Heart left ventricle (tissue), 16 donors: Measurements from ENCODE around the gene DDHD1. TPM values are rescaled to one million over a fixed set of nuclear protein-coding genes. Genes with fewer than 3 reads are reported as not detected.
A peak's percentile ranks its signal among the peaks of the same experiment; 100 is the strongest.

Experiments
- ATAC-seq, 4 donors: fragments of 200-7000 bp; cut with Tn5 transposase; one replicate each; pipeline ENCODE4 v1.9.1; 2020 to 2022; ENCODE audit warnings: moderate library complexity in 4 of 4, mild to moderate bottlenecking in 3 of 4, moderate number of reproducible peaks in 1 of 4
- DNase-seq, 5 donors: peaks; one replicate each; pipeline ENCODE4 v3.0.0-alpha.2; 2020
- H3K27ac ChIP-seq, 12 donors: fragments of 200-600 bp; sonication (generic) in 4 of 12; one replicate each; pipeline versions ENCODE4 v1.5.0 to v1.8.0; 2016 to 2022; ENCODE audit warnings: mild to moderate bottlenecking in 2 of 12
- H3K27me3 ChIP-seq, 9 donors: fragments of 200-600 bp; sonication (generic) in 2 of 9; one replicate each; pipeline versions ENCODE4 v1.5.1 to v1.8.0; 2016 to 2022; ENCODE audit warnings: mild to moderate bottlenecking in 3 of 9
- H3K36me3 ChIP-seq, 9 donors: fragments of 200-600 bp; sonication (generic) in 2 of 9; one replicate each; pipeline versions ENCODE4 v1.5.0 to v1.8.0; 2018 to 2022; ENCODE audit warnings: mild to moderate bottlenecking in 2 of 9
- H3K4me1 ChIP-seq, 12 donors: fragments of 200-600 bp; sonication (generic) in 4 of 12; one replicate each; pipeline versions ENCODE4 v1.5.0 to v1.8.0; 2016 to 2022; ENCODE audit warnings: mild to moderate bottlenecking in 3 of 12
- H3K4me3 ChIP-seq, 12 donors: fragments of 200-600 bp; sonication (generic) in 4 of 12; one replicate each; pipeline versions ENCODE4 v1.5.0 to v1.8.0; 2017 to 2022; ENCODE audit warnings: mild to moderate bottlenecking in 9 of 12, moderate library complexity in 4 of 12
- H3K9me3 ChIP-seq, 12 donors: fragments of 200-600 bp; sonication (generic) in 4 of 12; one replicate each; pipeline versions ENCODE4 v1.5.0 to v1.8.0; 2016 to 2022; ENCODE audit warnings: mild to moderate bottlenecking in 1 of 12
- POLR2A ChIP-seq, 2 donors: fragments of 450-650 bp; IDR thresholded peaks; one replicate each; pipeline ENCODE4 v1.6.1; 2017; ENCODE audit warnings: antibody characterized with exemption in 2 of 2, mild to moderate bottlenecking in 2 of 2, moderate library complexity in 2 of 2
- WGBS, 4 donors: extraction: QIAGEN DNeasy Blood & Tissue Kit in 2 of 4; methylation state at CpG; one replicate each; pipeline versions ENCODE4 v1.1.5 to v1.1.7; 2013 to 2018; 5-methylcytosine and 5-hydroxymethylcytosine counted together
- intact Hi-C, 10 donors: fragments of 100-400 bp; cut with DNase I; formaldehyde crosslinking; loops; one replicate each; pipeline versions ENCODE4 v1.11.1 to v1.14.2; 2022
- polyA plus RNA-seq, 2 donors: library from polyadenylated mRNA; stranded (reverse); fragments of 200-250 nt; gene quantifications; one replicate each; pipeline ENCODE4 v1.2.3, GENCODE V29; 2013
- total RNA-seq, 9 donors: library from RNA; depleted of rRNA in 2 of 9; stranded (reverse); fragments of >200 nt in 2 of 9; fragmentation: NEBNext Ultra II Directional in 3 of 9; extraction: Animal tissue kit (Norgen Biotek cat#: 25700) in 3 of 9; gene quantifications; one replicate each; pipeline versions ENCODE4 v1.1.0 to v1.2.4, GENCODE V29; 2016 to 2023
- TF ChIP-seq, protein P1 (sequence below), 12 donors: fragments of 200-600 bp; sonication (generic) in 4 of 12; IDR thresholded peaks; one replicate each; pipeline versions ENCODE4 v1.5.0 to v1.8.0; 2018 to 2022; ENCODE audit warnings: antibody characterized with exemption in 12 of 12, mild to moderate bottlenecking in 5 of 12
- donor health status: ischemic (EF 13 %, LVEDD 7.1; RV severe dilation, severe dysfunction).
- donor health status: healthy with polysubstance abuse.
- donor health status: DM: no; HTN: yes; CAD: no.
- donor health status: DM: no; HTN: no; CAD: no.
- donor health status: ischemic (EF 25% LVEDD 6.9; RV normal size, moderate dysfunction).
- donor health status: ischemic (EF 25% LVEDD 5.7; RV mildly dilated, moderate dysfunction).
- donor health status: healthy.
- donor health status: DM: yes; HTN: yes; CAD: no.
- donor health status: ischemic (EF 35%, LVEDD 5.7; RV mildly dilated, moderate dysfunction).
- donor health status: nonischemic (EF 11% LVEDD 7.7; RV severe dilation, severe dysfunction).
- donor health status: DM: yes; HTN: yes; CAD: no.
- donor health status: PGD.
- donor health status: ischemic (EF 29% LVEDD 5.4; RV normal size, mild dysfunction).
- donor health status: nonischemic (EF 23%, LVEDD 6.1; RV moderate dilation, normal function).

Gene DDHD1
- total and polyA plus RNA-seq, 11 donors: 3.5 to 12.1 (median 7.0) TPM

DNA sequence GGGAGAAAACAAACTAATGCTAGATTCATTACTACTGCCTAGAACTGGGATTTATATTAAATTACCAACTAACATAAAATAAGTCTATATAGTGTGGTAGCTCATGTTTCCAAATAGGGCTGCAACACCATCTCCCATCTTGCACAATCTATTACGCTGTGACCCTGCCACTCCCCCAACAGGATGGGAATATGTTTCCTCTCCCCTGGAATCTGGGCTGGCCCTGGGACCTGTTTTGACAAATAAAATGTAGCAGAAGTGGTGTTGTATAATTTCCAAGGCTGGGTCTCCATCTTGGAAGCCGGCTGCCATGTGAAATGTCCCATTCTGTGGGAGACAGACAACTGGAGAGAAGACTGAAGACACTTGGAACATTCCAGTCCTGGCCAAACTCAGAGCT is 156.6 kb downstream of the DDHD1 start:
- no peaks in the 10 kb centered on the region for H3K9me3 ChIP-seq
- intact Hi-C loops: no loop called here
- TF ChIP-seq, protein P1, sequence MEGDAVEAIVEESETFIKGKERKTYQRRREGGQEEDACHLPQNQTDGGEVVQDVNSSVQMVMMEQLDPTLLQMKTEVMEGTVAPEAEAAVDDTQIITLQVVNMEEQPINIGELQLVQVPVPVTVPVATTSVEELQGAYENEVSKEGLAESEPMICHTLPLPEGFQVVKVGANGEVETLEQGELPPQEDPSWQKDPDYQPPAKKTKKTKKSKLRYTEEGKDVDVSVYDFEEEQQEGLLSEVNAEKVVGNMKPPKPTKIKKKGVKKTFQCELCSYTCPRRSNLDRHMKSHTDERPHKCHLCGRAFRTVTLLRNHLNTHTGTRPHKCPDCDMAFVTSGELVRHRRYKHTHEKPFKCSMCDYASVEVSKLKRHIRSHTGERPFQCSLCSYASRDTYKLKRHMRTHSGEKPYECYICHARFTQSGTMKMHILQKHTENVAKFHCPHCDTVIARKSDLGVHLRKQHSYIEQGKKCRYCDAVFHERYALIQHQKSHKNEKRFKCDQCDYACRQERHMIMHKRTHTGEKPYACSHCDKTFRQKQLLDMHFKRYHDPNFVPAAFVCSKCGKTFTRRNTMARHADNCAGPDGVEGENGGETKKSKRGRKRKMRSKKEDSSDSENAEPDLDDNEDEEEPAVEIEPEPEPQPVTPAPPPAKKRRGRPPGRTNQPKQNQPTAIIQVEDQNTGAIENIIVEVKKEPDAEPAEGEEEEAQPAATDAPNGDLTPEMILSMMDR (IDR thresholded peaks at IDR 0.05): no peak
- no peak for TF ChIP-seq POLR2A (IDR thresholded peaks at IDR 0.05)
- ATAC-seq (no peak), DNase-seq (no peak)
- H3K4me1 ChIP-seq: peaks cover 0 to 1% (median 0%) of the 10 kb centered on the region in 12 donors
- H3K4me3 ChIP-seq: no peak overlapping the region
- H3K36me3 ChIP-seq: no peaks in the 10 kb centered on the region
- 77 to 92% (median 90%) methylated on average over 2 of the region's 2 CpGs for WGBS, 4 donors
- no peaks in the 10 kb centered on the region for H3K27me3 ChIP-seq
- no peak overlapping the region for H3K27ac ChIP-seq

DNA sequence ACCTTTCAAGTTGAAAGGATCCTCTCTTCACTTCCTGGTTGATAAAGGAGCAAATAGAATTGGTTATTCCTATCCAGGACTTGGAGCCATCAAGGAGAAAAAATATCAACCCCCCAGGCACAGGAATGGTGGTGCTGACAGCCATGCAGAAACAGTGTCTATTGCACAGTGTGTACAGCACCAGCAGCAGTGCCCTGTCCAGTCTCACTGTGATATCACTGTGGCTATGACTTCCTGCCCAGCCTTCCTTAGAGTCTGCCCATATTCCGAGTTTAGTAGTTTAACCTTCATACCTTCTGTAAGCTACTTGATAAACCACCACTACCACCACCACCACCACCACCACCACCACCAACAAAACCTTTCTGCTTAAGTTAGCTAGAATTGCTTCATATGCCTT is 157.1 kb downstream of the DDHD1 start:
- DNase-seq (no peak), ATAC-seq (peak in 2 of 4 donors; percentile 46 to 67)
- Histone ChIP-seq H3K27ac (no peak overlapping the region), H3K4me3 (no peak overlapping the region), H3K27me3 (no peaks in the 10 kb centered on the region), H3K4me1 (no peaks in the 10 kb centered on the region), H3K36me3 (no peaks in the 10 kb centered on the region), H3K9me3 (no peaks in the 10 kb centered on the region)
- TF ChIP-seq, protein P1 (IDR thresholded peaks at IDR 0.05): no peak
- TF ChIP-seq POLR2A (IDR thresholded peaks at IDR 0.05): no peak
- WGBS, 4 donors: 64 to 69% (median 65%) methylated on average over 1 of the region's 1 CpG
- intact Hi-C loops: no loop called here

DNA sequence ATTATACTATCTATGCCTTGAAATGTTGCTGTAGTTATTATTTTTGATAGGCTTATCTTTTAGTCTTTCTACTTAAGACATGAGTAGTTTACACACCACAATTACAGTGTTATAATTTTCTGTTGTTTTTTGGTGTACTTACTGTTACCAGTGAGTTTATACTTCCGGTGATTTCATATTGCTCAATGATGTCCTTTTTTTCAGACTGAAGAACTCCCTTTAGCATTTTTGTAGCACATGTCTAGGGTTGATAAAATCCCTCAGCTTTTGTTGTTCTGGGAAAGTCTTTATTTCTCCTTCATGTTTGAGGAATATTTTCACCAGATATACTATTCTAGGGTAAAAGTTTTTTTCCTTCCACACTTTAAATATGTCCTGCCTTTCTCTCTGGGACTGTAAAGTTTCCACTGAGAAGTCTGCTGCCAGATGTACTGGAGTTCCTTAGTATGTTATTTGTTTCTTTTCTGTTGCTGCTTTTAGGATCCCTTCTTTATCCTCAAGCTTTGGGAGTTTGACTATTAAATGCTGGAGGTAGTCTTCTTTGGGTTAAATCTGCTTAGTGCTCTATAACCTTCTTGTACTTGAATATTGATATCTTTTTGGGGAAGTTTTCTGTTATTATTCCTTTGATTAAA is 160.8 kb downstream of the DDHD1 start:
- H3K4me1 ChIP-seq: no peaks in the 10 kb centered on the region
- no peak overlapping the region for H3K27ac ChIP-seq
- no peak overlapping the region for H3K4me3 ChIP-seq
- no peaks in the 10 kb centered on the region for H3K9me3 ChIP-seq
- H3K27me3 ChIP-seq: no peaks in the 10 kb centered on the region
- no peaks in the 10 kb centered on the region for H3K36me3 ChIP-seq
- intact Hi-C loops: no loop called here
- DNase-seq (no peak), ATAC-seq (no peak)
- no peak for TF ChIP-seq POLR2A (IDR thresholded peaks at IDR 0.05)
- TF ChIP-seq, protein P1 (IDR thresholded peaks at IDR 0.05): no peak
- 70 to 77% (median 75%) methylated on average over 1 of the region's 1 CpG for WGBS, 4 donors

DNA sequence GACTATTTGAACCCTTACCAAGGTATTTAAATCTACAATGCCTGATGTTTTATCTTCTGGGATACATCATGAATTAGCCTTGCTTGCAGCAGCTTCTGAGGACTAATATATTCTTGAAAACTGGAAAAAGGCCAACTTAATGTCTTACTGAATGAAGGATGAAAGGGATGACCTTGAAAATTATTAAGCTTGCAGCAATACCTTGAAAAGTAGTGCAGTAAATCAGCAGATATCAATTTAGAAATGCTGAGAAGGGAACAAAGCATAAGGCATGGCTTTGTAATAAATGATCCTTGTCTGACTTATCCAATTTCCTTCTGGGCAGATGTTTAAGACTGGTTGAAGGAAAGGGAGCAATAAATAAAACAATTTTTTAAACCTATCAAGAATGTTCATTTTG is 165.0 kb downstream of the DDHD1 start:
- TF ChIP-seq, protein P1 (IDR thresholded peaks at IDR 0.05): no peak
- no peak for TF ChIP-seq POLR2A (IDR thresholded peaks at IDR 0.05)
- DNase-seq (no peak), ATAC-seq (no peak)
- Histone ChIP-seq H3K36me3 (no peaks in the 10 kb centered on the region), H3K27me3 (no peaks in the 10 kb centered on the region), H3K4me1 (no peaks in the 10 kb centered on the region), H3K27ac (no peak overlapping the region), H3K9me3 (no peaks in the 10 kb centered on the region), H3K4me3 (no peak overlapping the region)
- intact Hi-C loops: no loop called here
